Activated T-helper 2 cell treated with anti-CD3 and anti-CD28 coated beads, Interferon-gamma antibody, Interleukin-2, Interleukin-4, amounts not matched to agents 10 μg/mL and 5 μg/mL and 100 μg/mL, durations not matched to agents 14 hours and 24 hours and 36 hours (primary cell): ENCODE data around the gene UGGT2. TPM values are rescaled to one million over a fixed set of nuclear protein-coding genes. Genes with fewer than 3 reads are reported as not detected.

ENCODE experiments used
- DNase-seq: peaks from one replicate; pipeline ENCODE4 v3.0.0; 2021; ENCODE audit warnings: low spot score
- H3K27ac Mint-ChIP-seq: one replicate; pipeline ENCODE4 v1.8.0; 2021; ENCODE audit warnings: mixed read lengths
- H3K27me3 Mint-ChIP-seq: one replicate; pipeline ENCODE4 v1.8.0; 2021; ENCODE audit warnings: low read depth, mixed read lengths
- H3K36me3 Mint-ChIP-seq: one replicate; pipeline ENCODE4 v1.8.0; 2021; ENCODE audit warnings: low read depth, mixed read lengths
- H3K4me1 Mint-ChIP-seq: one replicate; pipeline ENCODE4 v1.8.0; 2021; ENCODE audit warnings: low read depth, mixed read lengths
- H3K4me3 Mint-ChIP-seq: one replicate; pipeline ENCODE4 v1.8.0; 2021; ENCODE audit warnings: low read depth, mild to moderate bottlenecking, moderate library complexity, mixed read lengths
- H3K9me3 Mint-ChIP-seq: one replicate; pipeline ENCODE4 v1.8.0; 2021; ENCODE audit warnings: mixed read lengths
- intact Hi-C: fragments of 100-400 bp; cut with micrococcal nuclease; formaldehyde crosslinking; loops from one replicate; pipeline ENCODE4 v1.15.1; 2023
- total RNA-seq: library from RNA; stranded (reverse); gene quantifications from 2 replicates; pipeline ENCODE4 v1.2.3, GENCODE V29; 2022

Gene UGGT2
- total RNA-seq, 1 donor from 2014 or later = 1.0 TPM

DNA sequence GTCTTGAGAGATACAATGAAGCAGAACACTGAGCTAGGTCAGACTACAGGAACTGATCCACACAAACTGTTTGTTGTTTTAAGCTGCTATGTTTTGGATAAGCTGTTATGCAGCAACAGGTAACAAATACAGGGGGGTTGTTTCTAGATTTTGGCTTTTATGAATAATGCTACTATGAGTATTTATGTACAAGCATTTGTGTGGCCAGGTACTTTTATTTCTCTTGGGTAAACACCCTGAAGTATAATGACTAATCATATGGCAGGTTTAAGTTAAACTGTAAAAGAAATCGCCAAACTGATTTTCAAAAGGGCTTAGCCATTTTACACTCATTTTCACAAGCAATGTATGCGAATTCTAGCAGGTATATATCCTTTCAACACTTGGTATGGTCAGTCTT lies 210.3 kb downstream of the UGGT2 start:
- Mint-ChIP-seq H3K27me3 (peaks cover 1% of the 10 kb centered on the region), H3K4me1 (no peaks in the 10 kb centered on the region), H3K9me3 (no peaks in the 10 kb centered on the region), H3K27ac (no peak overlapping the region), H3K4me3 (no peak overlapping the region), H3K36me3 (no peaks in the 10 kb centered on the region)
- intact Hi-C loops = no loop called here
- DNase-seq = no peak

DNA sequence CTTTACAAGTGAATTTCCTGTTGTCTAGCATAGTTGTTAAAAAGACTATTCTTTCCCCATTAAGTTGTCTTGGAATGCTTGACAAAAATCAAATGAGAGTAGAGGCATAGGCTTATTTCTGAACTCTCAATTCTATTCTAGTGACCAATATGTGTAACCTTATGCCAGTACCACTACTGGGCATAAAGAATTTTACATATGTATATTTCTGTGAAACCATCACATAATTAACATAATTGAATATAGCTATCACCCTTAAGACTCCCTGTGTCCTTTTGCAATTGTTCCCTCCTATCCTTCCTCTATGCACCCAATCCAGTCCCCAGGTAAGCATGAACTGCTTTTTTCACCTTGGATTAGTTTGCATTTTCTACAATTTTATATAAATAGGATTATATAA lies 211.3 kb downstream of the UGGT2 start:
- no peak overlapping the region for H3K4me3 Mint-ChIP-seq
- peaks cover 1% of the 10 kb centered on the region for H3K27me3 Mint-ChIP-seq
- H3K36me3 Mint-ChIP-seq = no peaks in the 10 kb centered on the region
- H3K4me1 Mint-ChIP-seq = no peaks in the 10 kb centered on the region
- H3K27ac Mint-ChIP-seq = no peak overlapping the region
- DNase-seq = no peak
- intact Hi-C loops = no loop called here
- no peaks in the 10 kb centered on the region for H3K9me3 Mint-ChIP-seq

DNA sequence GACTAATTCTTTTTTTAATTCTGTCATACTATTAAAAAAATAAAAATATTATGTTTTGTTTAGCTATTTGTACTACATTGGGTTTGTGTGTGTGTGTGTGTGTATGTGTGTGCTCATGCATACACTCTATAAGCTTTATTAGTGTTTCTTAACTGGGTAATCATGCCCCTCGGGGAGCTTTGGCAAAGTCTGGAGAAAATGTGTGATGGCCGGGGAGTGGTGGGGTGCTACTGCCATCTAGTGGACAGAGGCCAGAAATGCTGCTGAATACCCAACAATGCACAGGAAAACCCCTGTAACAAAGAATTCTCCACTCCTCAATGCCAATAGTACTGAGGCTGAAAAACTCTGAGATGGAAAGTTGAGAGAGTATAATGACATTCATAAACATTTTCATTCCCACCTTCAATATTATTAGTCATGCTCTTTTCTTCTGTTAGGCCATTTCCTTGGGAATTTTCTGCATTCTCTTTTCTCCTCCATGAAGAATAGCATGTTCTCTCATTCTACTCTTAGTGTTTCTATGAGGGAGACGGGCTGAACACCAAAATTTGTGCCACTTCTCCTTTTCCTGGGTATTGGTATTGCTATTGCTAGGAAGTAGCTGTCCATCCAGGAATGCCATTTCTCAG lies 219.0 kb downstream of the UGGT2 start:
- Mint-ChIP-seq H3K36me3 (no peaks in the 10 kb centered on the region), H3K27me3 (peaks cover 7% of the 10 kb centered on the region), H3K4me3 (no peak overlapping the region), H3K27ac (no peak overlapping the region), H3K9me3 (no peaks in the 10 kb centered on the region), H3K4me1 (no peaks in the 10 kb centered on the region)
- intact Hi-C loops = loop anchor here (1.0 to 2.0 kb wide), 3 partner anchors 210 to 339 kb away; no protein-coding TSS in a partner anchor
- peak; percentile 34 for DNase-seq

DNA sequence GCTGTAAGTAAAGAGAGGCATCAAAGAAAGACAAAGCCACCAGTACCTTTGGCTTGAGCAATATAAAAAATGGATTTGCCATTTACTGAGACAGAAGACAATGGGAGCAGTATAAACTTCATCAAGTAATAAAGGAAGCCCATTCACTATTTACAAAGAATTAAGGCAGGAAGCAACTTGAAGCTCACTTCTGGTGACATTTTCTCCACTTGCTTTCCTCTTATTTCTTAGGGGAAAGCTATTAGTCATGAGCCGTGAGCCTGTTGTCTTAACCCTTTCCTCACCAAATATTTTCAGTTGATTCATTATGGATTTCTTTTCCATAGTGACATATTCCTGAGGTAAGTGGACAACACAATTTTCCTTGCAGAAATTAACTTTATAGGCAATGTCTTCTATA lies 219.5 kb downstream of the UGGT2 start:
- H3K27me3 Mint-ChIP-seq = peaks cover 7% of the 10 kb centered on the region
- no peaks in the 10 kb centered on the region for H3K36me3 Mint-ChIP-seq
- intact Hi-C loops = loop anchor here (1.0 to 2.0 kb wide), 3 partner anchors 209 to 339 kb away; no protein-coding TSS in a partner anchor
- H3K27ac Mint-ChIP-seq = no peak overlapping the region
- H3K4me3 Mint-ChIP-seq = no peak overlapping the region
- H3K4me1 Mint-ChIP-seq = no peaks in the 10 kb centered on the region
- no peak for DNase-seq
- no peaks in the 10 kb centered on the region for H3K9me3 Mint-ChIP-seq

DNA sequence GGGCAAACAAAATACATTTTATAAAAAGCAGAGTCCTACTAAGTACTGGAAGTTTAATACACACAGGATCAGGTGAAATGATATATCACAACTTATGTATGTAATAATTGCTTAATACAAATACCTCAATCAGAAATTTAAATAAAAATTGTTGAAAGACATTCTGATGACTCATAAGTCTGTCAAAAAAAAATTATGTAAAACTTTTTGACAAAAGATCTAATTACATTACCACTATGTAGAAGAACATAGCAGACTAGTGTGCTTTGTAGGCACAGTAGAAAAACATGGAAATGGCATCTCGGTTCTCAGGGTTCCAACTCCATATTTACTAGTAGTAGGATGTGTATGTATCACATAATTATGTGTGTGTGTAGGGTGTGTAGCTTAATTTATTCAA lies 220.1 kb downstream of the UGGT2 start:
- no peak for DNase-seq
- intact Hi-C loops = no loop called here
- H3K4me1 Mint-ChIP-seq = no peaks in the 10 kb centered on the region
- H3K9me3 Mint-ChIP-seq = no peaks in the 10 kb centered on the region
- no peak overlapping the region for H3K27ac Mint-ChIP-seq
- no peaks in the 10 kb centered on the region for H3K36me3 Mint-ChIP-seq
- no peak overlapping the region for H3K4me3 Mint-ChIP-seq
- peaks cover 7% of the 10 kb centered on the region for H3K27me3 Mint-ChIP-seq

DNA sequence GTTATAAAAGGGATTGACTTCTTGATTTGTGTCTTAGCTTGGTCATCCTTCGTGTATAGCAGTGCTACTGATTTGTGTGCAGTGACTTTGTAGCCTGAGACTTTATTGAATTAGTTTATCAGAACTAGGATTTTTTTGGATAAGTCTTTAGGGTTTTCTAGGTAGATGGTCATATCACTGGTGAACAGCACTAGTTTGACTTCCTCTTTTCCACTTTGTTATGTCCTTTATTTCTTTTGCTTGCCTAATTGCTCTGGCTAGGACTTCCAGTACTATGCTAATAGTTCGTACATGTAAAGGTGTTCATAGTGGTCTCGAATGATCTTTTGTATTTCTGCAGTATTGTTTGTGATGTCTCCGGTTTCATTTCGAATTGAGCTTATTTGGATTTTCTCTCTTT lies 230.9 kb downstream of the UGGT2 start:
- H3K27ac Mint-ChIP-seq = no peak overlapping the region
- DNase-seq = no peak
- no peaks in the 10 kb centered on the region for H3K36me3 Mint-ChIP-seq
- H3K4me1 Mint-ChIP-seq = no peaks in the 10 kb centered on the region
- H3K27me3 Mint-ChIP-seq = peaks cover 9% of the 10 kb centered on the region
- no peaks in the 10 kb centered on the region for H3K9me3 Mint-ChIP-seq
- intact Hi-C loops = no loop called here
- no peak overlapping the region for H3K4me3 Mint-ChIP-seq

DNA sequence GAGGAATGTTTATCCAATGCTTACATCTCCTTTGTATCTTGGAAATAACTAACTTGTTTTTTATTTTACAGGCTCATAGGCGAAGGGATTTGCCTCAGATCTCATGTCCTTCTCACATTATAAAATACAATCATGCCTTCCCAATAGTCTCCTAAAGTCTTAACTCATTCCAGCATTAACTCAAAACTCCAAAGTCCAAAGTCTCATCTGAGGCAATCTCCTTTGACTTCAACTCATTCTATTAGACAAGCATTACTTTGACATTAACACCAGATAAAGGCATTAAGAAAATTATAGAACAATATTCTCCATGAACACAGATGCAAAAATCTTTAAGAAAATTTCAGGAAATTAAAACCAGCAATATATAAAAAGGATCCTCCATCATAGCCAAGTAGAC lies 238.7 kb downstream of the UGGT2 start:
- no peaks in the 10 kb centered on the region for H3K36me3 Mint-ChIP-seq

DNA sequence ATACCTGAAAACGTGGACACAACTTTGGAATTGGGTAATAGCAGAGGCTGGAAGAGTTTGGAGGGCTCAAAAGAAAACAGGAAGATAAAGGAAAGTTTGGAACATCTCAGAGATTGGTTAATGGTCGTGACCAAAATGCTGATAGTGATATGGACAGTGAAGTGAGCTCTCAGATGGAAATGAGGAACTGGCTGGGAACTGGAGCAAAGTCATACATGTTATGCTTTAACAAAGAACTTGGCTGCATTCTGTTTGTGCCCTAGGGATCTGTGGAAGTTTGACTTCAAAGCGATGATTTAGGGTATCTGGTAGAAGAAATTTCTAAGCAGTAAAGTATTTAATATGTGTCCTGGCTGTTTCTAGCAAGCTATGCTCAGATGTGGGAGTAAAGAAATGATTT lies 240.1 kb downstream of the UGGT2 start:
- Mint-ChIP-seq H3K4me3 (no peak overlapping the region), H3K4me1 (no peaks in the 10 kb centered on the region), H3K27me3 (peaks cover 8% of the 10 kb centered on the region), H3K27ac (no peak overlapping the region), H3K9me3 (peaks cover 4% of the 10 kb centered on the region), H3K36me3 (no peaks in the 10 kb centered on the region)
- no peak for DNase-seq
- intact Hi-C loops = no loop called here

More for the DNA sequence above, 238.7 kb downstream of the UGGT2 start:
- H3K4me3 Mint-ChIP-seq = no peak overlapping the region
- H3K4me1 Mint-ChIP-seq = no peaks in the 10 kb centered on the region
- H3K27ac Mint-ChIP-seq = no peak overlapping the region
- H3K27me3 Mint-ChIP-seq = peaks cover 4% of the 10 kb centered on the region
- no peak for DNase-seq
- H3K9me3 Mint-ChIP-seq = peaks cover 4% of the 10 kb centered on the region
- intact Hi-C loops = no loop called here

DNA sequence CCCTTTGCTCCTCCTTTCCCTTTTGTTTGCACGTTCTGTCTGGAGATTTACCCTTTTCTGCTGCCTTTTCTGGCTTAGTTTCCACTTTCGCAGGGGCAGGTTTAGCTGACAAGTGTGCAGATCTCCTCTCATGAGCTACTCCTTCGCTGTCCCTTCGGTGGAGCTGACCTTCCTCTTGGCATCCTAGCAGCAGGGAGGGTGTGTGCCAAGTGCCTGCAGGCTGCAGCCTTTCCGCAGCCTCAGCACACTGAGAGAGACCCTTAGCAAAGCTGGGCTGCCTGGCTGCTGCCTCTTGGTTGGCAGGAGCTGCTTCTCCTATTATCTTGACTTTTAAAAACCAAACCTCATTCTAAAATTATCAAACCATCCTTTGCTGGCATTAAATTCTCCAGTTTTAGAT lies 243.8 kb downstream of the UGGT2 start:
- Mint-ChIP-seq H3K4me3 (no peak overlapping the region), H3K27me3 (peaks cover 4% of the 10 kb centered on the region), H3K27ac (no peak overlapping the region), H3K9me3 (peaks cover 4% of the 10 kb centered on the region), H3K36me3 (no peaks in the 10 kb centered on the region), H3K4me1 (no peaks in the 10 kb centered on the region)
- no peak for DNase-seq
- intact Hi-C loops = no loop called here

DNA sequence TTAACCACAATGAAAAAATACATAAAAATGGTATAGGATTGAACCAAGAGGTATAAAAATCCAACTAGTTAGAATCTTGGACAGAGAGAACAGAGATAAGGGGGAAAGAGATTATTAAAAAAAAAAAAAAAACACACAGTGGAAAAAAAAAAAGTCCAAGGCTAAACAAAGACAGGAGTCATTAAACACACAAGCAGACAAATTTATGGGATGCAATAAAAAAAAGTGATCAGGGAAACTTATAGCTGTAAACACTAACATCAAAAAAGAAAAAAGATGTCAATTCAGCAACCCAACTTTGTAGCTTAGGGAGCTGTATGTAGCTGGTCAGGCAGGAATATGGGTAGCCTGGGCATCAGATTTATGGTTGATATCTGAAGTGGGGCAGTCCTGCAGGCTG lies 247.3 kb downstream of the UGGT2 start:
- no peaks in the 10 kb centered on the region for H3K4me1 Mint-ChIP-seq
- no peak overlapping the region for H3K27ac Mint-ChIP-seq
- H3K9me3 Mint-ChIP-seq = no peaks in the 10 kb centered on the region
- H3K36me3 Mint-ChIP-seq = no peaks in the 10 kb centered on the region
- intact Hi-C loops = no loop called here
- peaks cover 7% of the 10 kb centered on the region for H3K27me3 Mint-ChIP-seq
- H3K4me3 Mint-ChIP-seq = no peak overlapping the region
- no peak for DNase-seq

DNA sequence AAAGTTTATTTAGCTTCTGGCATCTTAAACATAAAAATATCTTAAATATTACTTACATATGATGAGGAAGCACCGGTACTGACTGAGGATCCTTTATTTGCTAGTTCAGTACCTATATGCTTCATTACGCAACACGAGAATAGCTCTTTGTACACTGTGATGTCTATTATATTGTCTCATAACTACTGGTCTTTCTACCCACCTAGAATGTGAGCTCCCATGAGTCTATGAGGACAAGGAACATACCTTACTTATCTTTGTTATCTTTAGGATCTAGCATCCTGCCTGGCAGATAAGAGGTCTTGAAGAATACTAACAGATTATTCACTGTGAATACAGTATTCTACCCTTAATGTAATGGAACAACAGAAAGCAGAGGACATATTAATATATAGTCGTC lies 251.4 kb downstream of the UGGT2 start:
- Mint-ChIP-seq H3K27me3 (peaks cover 3% of the 10 kb centered on the region), H3K4me1 (no peaks in the 10 kb centered on the region), H3K36me3 (no peaks in the 10 kb centered on the region), H3K9me3 (no peaks in the 10 kb centered on the region), H3K4me3 (no peak overlapping the region), H3K27ac (no peak overlapping the region)
- no peak for DNase-seq
- intact Hi-C loops = no loop called here

DNA sequence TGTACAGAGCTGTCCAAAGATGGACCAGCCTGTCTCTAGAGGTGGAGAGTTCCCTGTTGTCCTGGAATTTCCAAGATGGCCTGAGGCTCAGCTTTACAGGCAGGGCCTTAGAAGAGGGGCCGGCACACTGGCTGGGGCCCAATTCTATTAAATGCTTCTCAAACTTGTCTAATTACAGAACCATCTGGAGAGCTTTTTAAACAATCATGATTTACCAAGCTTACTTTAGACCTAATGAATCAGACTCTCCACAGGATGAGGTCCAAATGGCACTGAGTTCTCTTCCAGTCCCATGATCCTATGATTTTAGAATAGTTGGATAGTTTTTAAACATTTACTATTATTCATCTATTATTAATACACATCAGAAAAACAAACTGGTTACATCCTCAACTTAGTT lies 252.8 kb downstream of the UGGT2 start:
- no peak overlapping the region for H3K4me3 Mint-ChIP-seq
- no peaks in the 10 kb centered on the region for H3K4me1 Mint-ChIP-seq
- H3K27me3 Mint-ChIP-seq = peaks cover 3% of the 10 kb centered on the region
- no peaks in the 10 kb centered on the region for H3K36me3 Mint-ChIP-seq
- H3K27ac Mint-ChIP-seq = no peak overlapping the region
- DNase-seq = no peak
- H3K9me3 Mint-ChIP-seq = no peaks in the 10 kb centered on the region
- intact Hi-C loops = no loop called here

DNA sequence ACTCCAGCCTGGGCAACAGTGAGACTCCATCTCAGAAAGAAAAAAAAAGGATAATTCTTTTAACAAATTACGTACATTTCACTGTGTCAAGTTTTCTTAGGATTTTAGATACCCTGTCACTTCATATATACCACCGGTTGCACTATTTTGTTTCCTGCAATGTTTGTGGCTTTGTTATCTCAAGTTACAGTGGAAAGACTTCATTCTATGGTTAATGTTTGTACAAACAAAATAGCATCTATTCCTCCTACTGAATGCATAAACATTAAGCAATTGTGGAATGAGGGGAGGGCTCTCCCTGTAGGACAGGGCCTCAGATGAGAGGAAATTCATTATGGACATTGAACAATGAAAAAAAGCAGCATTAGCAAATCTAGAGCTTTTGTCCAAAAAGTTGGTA lies 256.2 kb downstream of the UGGT2 start:
- no peaks in the 10 kb centered on the region for H3K9me3 Mint-ChIP-seq

DNA sequence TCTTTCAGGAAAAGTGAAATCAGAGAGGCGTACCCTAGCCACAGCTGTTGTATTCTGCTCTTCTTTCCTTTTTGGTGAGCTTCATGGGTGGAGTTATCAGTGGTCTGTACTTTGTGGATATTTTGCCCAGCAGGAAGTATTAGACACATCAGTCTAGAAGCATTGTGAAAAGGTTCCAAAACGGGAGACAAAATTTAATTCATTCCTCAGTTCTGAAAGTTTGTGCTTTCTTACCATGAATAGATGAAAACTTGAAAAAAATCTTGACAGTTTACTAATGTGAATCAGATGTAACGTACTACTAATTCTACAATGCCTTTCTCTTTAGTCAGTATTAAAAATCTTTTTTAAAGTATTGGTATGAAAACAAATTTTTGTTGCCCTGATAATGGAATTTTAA lies 259.4 kb downstream of the UGGT2 start:
- intact Hi-C loops = no loop called here
- Mint-ChIP-seq H3K4me3 (no peak overlapping the region), H3K4me1 (peaks cover 2% of the 10 kb centered on the region), H3K27me3 (no peaks in the 10 kb centered on the region), H3K9me3 (peaks cover 8% of the 10 kb centered on the region), H3K36me3 (peaks cover 52% of the 10 kb centered on the region), H3K27ac (no peak overlapping the region)
- no peak for DNase-seq

More for the DNA sequence above, 256.2 kb downstream of the UGGT2 start:
- Mint-ChIP-seq H3K27me3 (no peaks in the 10 kb centered on the region), H3K27ac (no peak overlapping the region), H3K4me3 (no peak overlapping the region), H3K4me1 (peaks cover 2% of the 10 kb centered on the region), H3K36me3 (peaks cover 21% of the 10 kb centered on the region)
- no peak for DNase-seq
- intact Hi-C loops = no loop called here
